ENCODE measurements around the gene GTF2A2.

GRCh38 chr15:59686389-59686788, 29.1 kb upstream of the GTF2A2 start:
- TF ChIP-seq CTCF (IDR thresholded peaks at IDR 0.05; ENCODE audit: low read depth, low read length, poor library complexity, severe bottlenecking), result no peak
- no peak for TF ChIP-seq EZH2phosphoT487 (IDR thresholded peaks at IDR 0.05; ENCODE audit: borderline replicate concordance, low read length)
